ENCODE results near the gene TMEM184A. TPM values are rescaled to one million over a fixed set of nuclear protein-coding genes. Genes with fewer than 3 reads are reported as not detected.

The TMEM184A gene
- total RNA-seq, 1 donor from 2014 or later: 0.03 TPM

DNA sequence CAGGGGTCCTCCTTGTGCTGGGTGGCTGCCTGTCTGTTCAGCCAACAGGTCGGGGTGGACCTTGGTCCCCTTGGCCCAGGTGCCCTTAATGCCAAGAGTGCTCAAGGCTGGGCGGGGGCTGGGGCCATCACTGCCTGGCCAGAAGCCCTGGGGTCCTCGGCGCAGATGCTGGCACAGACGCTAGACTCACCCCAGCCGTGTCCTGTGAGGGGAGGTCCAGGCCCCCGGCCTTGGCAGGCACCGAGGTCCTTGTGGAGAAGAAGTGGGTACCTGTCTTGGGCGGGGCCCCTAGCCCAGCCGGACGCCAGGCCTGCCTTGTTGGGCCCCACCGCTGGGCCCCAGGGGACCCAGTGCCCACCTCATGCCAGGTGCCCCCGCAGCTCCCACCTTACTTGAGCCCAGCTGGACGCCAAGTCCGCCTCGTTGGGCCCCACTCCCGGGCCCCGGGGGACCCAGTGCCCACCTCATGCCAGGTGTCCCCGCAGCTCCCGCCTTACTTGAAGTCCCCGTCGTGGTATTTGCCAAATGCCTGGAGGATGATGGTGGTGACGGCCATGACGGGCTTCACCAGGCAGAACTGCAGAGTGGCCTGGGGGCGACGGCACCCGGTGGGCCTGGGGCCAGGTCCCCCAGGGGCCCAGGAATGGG lies 6.5 kb downstream of the TMEM184A start:
- Mint-ChIP-seq H3K36me3 (ENCODE audit: low read depth) (no peaks in the 10 kb centered on the region), H3K4me1 (ENCODE audit: low read depth) (no peaks in the 10 kb centered on the region), H3K27ac (no peak overlapping the region), H3K27me3 (ENCODE audit: insufficient read depth) (no peaks in the 10 kb centered on the region), H3K9me3 (no peaks in the 10 kb centered on the region), H3K4me3 (no peak overlapping the region)
- intact Hi-C loops (cut with micrococcal nuclease): no loop called here
- DNase-seq (ENCODE audit: low spot score): no peak

DNA sequence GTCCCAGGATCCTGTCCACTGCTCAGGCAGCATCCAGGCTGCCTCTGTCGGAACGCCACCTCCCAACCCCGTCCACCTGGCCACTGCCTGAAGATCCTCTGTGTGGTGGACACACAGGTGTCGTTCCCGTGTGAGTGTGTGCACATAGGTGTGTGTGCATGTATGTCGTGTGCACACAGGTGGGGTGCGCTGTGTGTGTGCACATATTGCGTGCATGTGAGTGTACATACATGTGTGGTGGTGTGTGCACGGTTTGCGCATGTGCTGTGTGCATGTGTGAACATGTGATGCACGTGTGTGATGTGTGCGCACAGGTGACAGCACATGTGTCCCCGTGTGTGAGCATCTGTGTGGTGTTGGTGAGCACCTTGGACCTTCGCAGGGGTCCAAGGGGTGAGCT lies 7.1 kb downstream of the TMEM184A start:
- H3K36me3 Mint-ChIP-seq (ENCODE audit: low read depth): no peaks in the 10 kb centered on the region
- no peaks in the 10 kb centered on the region for H3K9me3 Mint-ChIP-seq
- H3K27ac Mint-ChIP-seq: no peak overlapping the region
- DNase-seq (ENCODE audit: low spot score): no peak
- no peak overlapping the region for H3K4me3 Mint-ChIP-seq
- no peaks in the 10 kb centered on the region for H3K4me1 Mint-ChIP-seq (ENCODE audit: low read depth)
- H3K27me3 Mint-ChIP-seq (ENCODE audit: insufficient read depth): no peaks in the 10 kb centered on the region
- intact Hi-C loops (cut with micrococcal nuclease): no loop called here

DNA sequence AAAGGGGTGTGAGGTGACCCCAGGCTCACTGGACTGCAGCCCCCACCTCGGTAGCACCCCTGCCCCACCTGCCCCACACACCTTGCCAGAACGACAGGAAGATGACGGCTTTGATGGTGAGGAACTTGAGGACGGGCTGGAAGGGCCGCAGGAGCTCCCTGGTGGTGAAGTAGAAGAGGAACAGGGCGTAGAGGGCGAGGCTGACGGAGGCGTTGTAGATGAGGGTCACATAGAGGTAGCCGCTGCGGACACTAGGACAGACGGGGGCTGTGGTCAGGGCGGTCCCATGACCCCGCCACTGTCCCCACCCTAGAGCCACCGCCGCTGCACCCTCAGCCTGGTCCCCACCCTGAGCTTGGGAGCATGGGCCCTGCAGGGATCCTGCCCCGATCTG lies 7.6 kb downstream of the TMEM184A start:
- intact Hi-C loops (cut with micrococcal nuclease): no loop called here
- no peaks in the 10 kb centered on the region for H3K4me1 Mint-ChIP-seq (ENCODE audit: low read depth)
- no peaks in the 10 kb centered on the region for H3K9me3 Mint-ChIP-seq
- no peak overlapping the region for H3K4me3 Mint-ChIP-seq
- no peak for DNase-seq (ENCODE audit: low spot score)
- no peaks in the 10 kb centered on the region for H3K36me3 Mint-ChIP-seq (ENCODE audit: low read depth)
- H3K27ac Mint-ChIP-seq: no peak overlapping the region
- H3K27me3 Mint-ChIP-seq (ENCODE audit: insufficient read depth): no peaks in the 10 kb centered on the region

DNA sequence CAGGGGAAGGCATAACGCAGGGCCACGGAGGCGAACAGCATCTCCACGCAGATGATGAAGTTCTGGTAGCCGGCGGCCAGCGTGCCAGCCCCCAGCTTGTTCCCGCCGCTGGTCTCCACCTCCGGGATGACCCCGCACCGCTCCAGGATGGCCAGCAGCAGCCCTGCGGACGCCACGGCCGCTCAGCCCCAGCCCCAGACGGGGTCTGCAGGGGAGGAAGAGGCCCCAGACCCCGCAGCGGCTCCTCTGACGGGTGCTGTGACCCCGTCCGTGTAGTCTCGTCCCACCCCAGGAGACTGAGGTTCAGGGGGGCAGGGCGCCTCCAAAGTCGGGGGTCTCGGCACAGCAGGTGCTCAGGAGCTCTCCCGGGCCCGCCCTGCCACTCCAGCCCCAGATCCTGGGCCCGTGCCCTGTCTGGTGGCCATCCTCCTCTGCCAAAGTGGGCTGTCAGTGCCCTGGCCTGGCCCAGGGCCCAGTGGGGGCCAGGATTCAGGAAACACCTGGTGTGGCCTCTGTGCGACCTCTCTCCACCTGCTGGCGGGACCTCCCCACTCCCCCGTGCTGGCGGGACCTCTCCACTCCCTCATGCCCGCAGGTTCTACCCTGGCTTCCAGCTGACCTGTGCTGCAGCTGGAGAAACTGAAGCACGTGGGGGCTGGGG lies 8.1 kb downstream of the TMEM184A start:
- Mint-ChIP-seq H3K27ac (no peak overlapping the region), H3K4me3 (no peak overlapping the region), H3K36me3 (ENCODE audit: low read depth) (no peaks in the 10 kb centered on the region), H3K4me1 (ENCODE audit: low read depth) (no peaks in the 10 kb centered on the region), H3K27me3 (ENCODE audit: insufficient read depth) (no peaks in the 10 kb centered on the region), H3K9me3 (no peaks in the 10 kb centered on the region)
- intact Hi-C loops (cut with micrococcal nuclease): no loop called here
- DNase-seq (ENCODE audit: low spot score): no peak

DNA sequence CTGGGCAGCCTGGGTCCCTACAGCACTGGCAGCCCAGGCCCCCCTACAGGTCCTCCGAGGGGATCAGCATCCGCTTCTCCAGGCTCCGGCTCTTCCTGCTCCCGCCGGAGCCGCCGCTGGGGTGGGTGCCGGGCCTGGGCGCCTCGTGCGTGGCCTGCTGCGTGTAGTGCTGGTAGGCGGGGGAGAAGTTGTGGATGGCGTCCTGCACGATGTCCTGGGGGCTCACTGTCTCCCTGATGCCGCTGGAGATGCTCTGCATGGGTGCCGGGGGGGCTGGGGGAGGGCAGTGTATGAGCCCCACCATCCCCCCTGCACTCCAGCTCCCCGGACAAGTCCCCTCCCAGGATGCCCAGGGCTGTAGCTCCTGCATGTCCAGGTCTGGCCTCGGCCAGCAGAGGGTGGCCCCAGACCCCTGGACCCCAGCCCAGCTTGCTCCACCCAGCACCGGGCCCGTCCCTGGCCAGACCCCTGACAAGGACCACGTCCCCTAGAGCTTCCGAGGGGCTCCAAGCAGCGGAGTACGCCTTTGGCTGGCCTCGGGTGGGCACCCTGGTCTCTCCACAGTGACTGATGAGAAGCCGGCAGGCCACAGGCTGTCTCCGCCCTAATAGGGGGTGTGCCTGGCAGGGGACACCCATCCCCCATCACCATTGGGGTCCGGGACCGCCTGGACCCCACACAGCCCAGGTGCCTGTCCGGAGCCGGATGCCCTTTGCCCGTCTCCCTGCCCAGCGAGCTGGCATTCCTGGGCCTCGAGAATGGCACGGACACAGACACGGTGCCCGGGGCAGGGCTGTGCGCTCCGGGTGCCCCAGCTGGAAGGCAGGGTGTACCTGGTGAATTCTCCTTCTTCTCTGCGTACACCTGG lies 8.9 kb downstream of the TMEM184A start:
- no peaks in the 10 kb centered on the region for H3K4me1 Mint-ChIP-seq (ENCODE audit: low read depth)
- intact Hi-C loops (cut with micrococcal nuclease): no loop called here
- H3K27me3 Mint-ChIP-seq (ENCODE audit: insufficient read depth): no peaks in the 10 kb centered on the region
- H3K4me3 Mint-ChIP-seq: no peak overlapping the region
- H3K27ac Mint-ChIP-seq: no peak overlapping the region
- H3K9me3 Mint-ChIP-seq: no peaks in the 10 kb centered on the region
- no peaks in the 10 kb centered on the region for H3K36me3 Mint-ChIP-seq (ENCODE audit: low read depth)
- DNase-seq (ENCODE audit: low spot score): no peak

DNA sequence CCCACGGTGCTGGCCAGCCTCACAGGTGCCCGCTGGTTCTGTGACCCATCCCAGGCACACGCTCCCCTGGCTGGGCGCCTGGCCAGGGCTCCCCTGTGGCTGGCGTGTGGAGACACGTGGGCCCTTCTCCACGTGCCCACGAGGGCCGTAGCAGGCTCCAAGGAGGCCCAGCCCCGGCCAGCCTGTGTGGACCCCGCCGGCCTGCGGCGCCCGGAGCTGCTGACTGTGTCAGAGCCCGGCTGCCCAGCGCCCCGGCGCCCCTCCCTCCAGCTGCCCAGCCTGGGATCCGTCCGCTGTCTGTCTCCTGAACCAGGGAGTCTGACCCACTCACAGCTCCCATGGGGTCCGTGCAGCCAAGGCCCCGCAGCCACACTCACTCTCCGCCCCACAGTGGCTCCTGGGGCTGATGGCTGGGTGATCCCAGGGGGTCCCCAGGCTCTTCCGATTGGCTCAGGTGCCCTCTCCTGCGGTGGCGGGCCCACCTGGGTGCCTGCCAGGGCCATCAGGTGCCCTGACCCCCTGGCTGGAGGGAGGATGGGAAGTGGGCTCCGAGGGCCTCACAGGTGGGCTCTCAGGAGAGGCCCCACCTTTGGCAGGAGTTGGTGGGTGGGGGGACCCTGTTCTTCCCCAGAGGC lies 9.6 kb downstream of the TMEM184A start:
- Mint-ChIP-seq H3K9me3 (no peaks in the 10 kb centered on the region), H3K36me3 (ENCODE audit: low read depth) (no peaks in the 10 kb centered on the region), H3K4me1 (ENCODE audit: low read depth) (no peaks in the 10 kb centered on the region), H3K27me3 (ENCODE audit: insufficient read depth) (no peaks in the 10 kb centered on the region), H3K27ac (no peak overlapping the region), H3K4me3 (no peak overlapping the region)
- no peak for DNase-seq (ENCODE audit: low spot score)
- intact Hi-C loops (cut with micrococcal nuclease): no loop called here

DNA sequence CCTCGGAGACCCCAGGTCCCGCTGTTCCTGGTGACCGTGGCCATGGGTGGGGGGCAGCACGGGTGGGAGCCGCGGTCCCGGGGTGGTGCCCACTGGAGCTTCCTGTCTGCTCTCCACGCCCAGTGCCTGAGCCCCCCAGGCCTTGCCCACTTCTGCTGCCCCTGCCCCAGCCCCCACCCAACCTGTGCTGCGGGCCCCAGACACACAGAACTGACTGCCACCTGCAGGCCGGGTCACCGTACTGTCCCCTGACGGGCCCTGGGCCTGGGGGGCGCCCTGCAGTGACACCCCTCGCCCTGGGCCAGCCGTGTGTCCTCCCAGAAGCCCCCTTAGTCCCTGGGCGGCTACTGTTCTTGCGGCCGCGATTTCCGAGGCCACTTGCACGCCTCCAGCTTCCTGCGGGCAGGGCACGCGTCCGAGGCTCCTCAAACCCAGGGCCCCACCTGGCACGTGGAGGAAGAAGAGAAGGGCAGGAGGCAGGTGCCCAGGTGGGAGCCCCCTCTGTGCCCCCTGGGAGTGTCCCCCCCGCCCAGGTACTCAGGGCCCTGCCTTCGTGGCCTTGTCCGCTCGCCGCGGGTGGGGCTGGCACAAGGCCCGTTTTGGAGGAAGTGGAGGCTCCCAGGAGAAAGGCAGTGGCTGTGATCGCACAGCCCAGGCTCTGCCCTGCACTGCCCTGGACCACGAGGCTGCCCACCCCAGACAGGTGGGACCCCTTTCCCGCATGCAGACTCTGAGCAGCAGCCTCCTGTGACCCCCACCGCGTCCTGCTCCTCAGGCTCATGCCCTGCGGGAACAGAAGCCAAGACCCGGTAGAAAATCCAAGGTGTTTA lies 10.4 kb downstream of the TMEM184A start:
- DNase-seq (ENCODE audit: low spot score): no peak
- Mint-ChIP-seq H3K27me3 (ENCODE audit: insufficient read depth) (no peaks in the 10 kb centered on the region), H3K36me3 (ENCODE audit: low read depth) (no peaks in the 10 kb centered on the region), H3K9me3 (no peaks in the 10 kb centered on the region), H3K4me1 (ENCODE audit: low read depth) (no peaks in the 10 kb centered on the region), H3K4me3 (no peak overlapping the region), H3K27ac (no peak overlapping the region)
- intact Hi-C loops (cut with micrococcal nuclease): no loop called here

DNA sequence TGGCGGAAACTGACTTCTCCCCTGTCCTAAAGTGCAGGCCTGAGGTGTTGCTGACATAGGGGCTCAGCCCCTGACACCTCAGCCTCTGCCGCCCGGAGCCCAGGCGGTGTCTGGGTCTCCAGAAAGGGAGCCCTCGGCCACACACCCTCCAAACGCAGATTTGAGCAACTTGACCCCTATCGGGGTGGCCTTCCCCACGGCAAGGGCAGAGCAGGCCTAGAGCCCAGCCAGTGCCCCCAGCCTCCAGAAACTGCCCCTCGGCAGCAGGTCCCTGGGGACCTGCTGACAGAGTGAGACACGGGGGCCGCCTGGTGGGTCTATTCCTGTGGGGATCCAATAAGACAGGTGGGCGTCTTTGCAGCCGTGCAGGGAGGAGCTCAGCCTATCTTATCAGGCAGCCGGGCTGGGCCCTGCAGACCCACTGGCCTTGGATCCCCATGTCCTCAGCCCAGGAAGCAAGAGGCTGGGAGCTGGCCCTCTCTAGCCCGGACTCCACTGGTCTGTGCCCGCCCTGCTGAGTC lies 11.0 kb downstream of the TMEM184A start:
- Mint-ChIP-seq H3K9me3 (no peaks in the 10 kb centered on the region), H3K36me3 (ENCODE audit: low read depth) (no peaks in the 10 kb centered on the region), H3K27ac (no peak overlapping the region), H3K27me3 (ENCODE audit: insufficient read depth) (no peaks in the 10 kb centered on the region), H3K4me3 (no peak overlapping the region), H3K4me1 (ENCODE audit: low read depth) (no peaks in the 10 kb centered on the region)
- no peak for DNase-seq (ENCODE audit: low spot score)
- intact Hi-C loops (cut with micrococcal nuclease): no loop called here

DNA sequence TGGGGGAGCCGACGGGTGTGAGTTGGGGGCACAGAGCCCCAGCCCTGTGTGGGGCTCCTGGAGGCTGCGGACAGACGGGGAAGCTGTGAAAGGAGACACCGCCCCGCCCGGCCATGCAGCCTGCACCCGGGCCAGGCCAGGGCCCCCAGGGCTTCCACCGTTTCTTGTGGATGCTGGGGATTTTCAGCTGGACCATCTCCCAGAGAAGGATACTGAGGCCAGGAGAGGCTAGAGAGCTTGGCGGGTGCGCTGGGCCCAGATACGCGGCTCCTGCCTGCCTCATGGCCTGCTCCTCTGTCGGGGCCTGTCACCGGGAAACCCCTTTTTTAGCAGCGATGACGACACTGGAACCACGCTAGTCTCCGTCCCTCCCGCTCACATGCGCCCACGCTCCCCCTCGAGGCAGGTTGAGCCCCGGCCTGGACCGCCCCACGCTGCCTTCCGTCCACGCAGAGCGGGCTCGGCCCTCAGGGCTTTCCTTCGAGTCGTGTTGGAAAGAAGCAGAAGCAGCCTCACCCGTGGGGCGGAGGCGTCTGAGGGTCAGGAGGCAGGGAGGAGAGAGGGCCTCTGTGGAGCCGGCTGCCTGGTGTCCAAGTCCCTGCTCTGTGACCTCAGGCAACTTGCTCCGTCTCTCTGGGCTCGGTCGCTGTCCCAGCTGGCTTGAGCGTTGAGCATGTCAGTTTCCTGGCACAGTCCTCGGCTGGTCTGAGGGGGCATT lies 11.7 kb downstream of the TMEM184A start:
- no peak overlapping the region for H3K4me3 Mint-ChIP-seq
- no peaks in the 10 kb centered on the region for H3K9me3 Mint-ChIP-seq
- no peak overlapping the region for H3K27ac Mint-ChIP-seq
- H3K27me3 Mint-ChIP-seq (ENCODE audit: insufficient read depth): no peaks in the 10 kb centered on the region
- no peak for DNase-seq (ENCODE audit: low spot score)
- no peaks in the 10 kb centered on the region for H3K4me1 Mint-ChIP-seq (ENCODE audit: low read depth)
- intact Hi-C loops (cut with micrococcal nuclease): no loop called here
- no peaks in the 10 kb centered on the region for H3K36me3 Mint-ChIP-seq (ENCODE audit: low read depth)

DNA sequence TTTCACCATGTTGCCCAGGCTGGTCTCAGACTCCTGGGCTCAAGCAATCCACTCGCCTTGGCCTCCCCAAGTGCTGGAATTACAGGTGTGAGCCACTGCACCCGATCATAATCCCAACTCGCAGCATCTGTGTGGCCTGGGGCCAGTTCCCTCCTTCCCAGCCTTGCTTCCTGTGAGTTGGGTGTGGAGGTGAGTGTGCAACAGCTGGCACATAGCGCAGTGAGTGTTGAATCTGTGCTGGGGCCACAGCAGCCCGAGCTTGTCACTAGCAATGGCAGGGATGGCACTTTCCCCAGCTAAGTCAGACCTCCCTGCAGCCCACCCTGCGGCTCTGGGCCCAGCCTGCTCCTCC lies 12.2 kb downstream of the TMEM184A start:
- DNase-seq (ENCODE audit: low spot score): no peak
- H3K36me3 Mint-ChIP-seq (ENCODE audit: low read depth): no peaks in the 10 kb centered on the region
- no peaks in the 10 kb centered on the region for H3K27me3 Mint-ChIP-seq (ENCODE audit: insufficient read depth)
- intact Hi-C loops (cut with micrococcal nuclease): no loop called here
- H3K4me3 Mint-ChIP-seq: no peak overlapping the region
- H3K27ac Mint-ChIP-seq: no peak overlapping the region
- H3K9me3 Mint-ChIP-seq: no peaks in the 10 kb centered on the region
- no peaks in the 10 kb centered on the region for H3K4me1 Mint-ChIP-seq (ENCODE audit: low read depth)

DNA sequence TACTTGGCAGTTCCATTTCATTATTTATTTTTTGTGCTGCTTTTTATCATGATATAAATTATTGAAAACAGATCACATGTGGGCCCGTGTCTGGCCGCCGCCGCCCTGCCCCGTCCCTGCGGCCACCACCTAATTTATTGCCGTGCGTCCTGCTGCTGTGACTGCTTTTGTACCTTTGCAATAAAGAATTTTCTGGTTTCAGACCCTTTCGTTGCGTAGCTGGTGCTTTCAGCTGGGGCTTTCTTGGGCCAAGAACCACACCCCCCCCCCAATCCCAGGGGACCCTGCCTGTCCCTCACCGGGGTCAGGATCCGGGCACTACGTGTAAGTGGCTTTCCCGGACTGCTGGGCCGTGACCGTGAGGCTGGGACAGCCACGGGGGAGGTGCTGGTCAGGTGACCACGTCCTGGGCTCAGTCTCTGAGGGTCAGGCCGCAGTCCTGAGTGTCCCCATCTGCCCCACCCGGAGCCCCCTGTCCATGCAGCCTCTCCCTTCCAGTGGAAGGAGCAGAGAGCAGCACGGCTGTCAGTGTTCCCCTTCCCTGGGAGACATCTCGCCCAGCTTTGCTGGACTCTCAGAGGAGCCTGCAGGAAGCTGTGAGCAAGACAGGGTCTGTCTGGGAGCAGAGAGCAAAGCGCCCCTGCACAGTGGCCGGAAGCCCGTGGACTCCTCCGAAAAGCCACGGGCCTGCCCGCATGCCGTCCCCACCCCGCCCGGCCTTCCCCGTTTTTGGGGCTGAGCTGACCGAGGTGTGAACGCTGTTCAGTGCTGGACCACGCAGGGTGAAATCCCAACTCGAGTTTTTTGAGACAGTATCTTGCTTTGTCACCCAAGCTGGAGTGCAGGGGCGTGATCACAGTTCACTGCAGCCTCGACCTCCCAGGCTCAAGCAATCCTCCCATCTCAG lies 12.9 kb downstream of the TMEM184A start:
- intact Hi-C loops (cut with micrococcal nuclease): no loop called here
- H3K27me3 Mint-ChIP-seq (ENCODE audit: insufficient read depth): no peaks in the 10 kb centered on the region
- H3K4me1 Mint-ChIP-seq (ENCODE audit: low read depth): no peaks in the 10 kb centered on the region
- no peak overlapping the region for H3K4me3 Mint-ChIP-seq
- DNase-seq (ENCODE audit: low spot score): no peak
- H3K9me3 Mint-ChIP-seq: no peaks in the 10 kb centered on the region
- no peak overlapping the region for H3K27ac Mint-ChIP-seq
- no peaks in the 10 kb centered on the region for H3K36me3 Mint-ChIP-seq (ENCODE audit: low read depth)
